GM12878 (cell line): ENCODE data around the gene EBLN2. TPM values are rescaled to one million over a fixed set of nuclear protein-coding genes. Genes with fewer than 3 reads are reported as not detected.

ENCODE experiments used
- ATAC-seq: fragments of 200-7000 bp; cut with Tn5 transposase; 3 replicates; pipeline ENCODE4 v1.9.1; 2020; ENCODE audit warnings: mild to moderate bottlenecking, moderate library complexity
- BruUV-seq: library from RNA; stranded (reverse); fragments of 400-500 nt; replicated peaks from 2 replicates; lab custom pipeline; 2021; lab: Mats Ljungman, UMichigan
- CTCF ChIA-PET: fragments of 300-600 bp; sonication (Branson Sonifier 250); formaldehyde crosslinking; extraction: SDS; loops from one replicate; lab custom pipeline; 2021; ENCODE audit warnings: inconsistent platforms; lab: Yijun Ruan, JAX
- POLR2A ChIA-PET: fragments of 350-600 bp; formaldehyde crosslinking; extraction: SDS; loops from one replicate; lab custom pipeline; 2021; ENCODE audit warnings: inconsistent platforms; lab: Charles Lee
- RAD21 ChIA-PET: fragments of 300-600 bp; sonication (Branson Sonifier 250); formaldehyde crosslinking; loops from one replicate; lab custom pipeline; 2023; ENCODE audit warnings: antibody characterized with exemption; ENCODE audit not compliant: unreplicated experiment; lab: Charles Lee
- SMC1A ChIA-PET: fragments of 300-600 bp; sonication (Branson Sonifier 250); formaldehyde crosslinking; loops from one replicate; lab custom pipeline; 2023; ENCODE audit not compliant: unreplicated experiment, uncharacterized antibody; lab: Charles Lee
- DNase-seq: peaks from one replicate; pipeline ENCODE4 v3.0.0-alpha.2; 2011; ENCODE audit warnings: low read depth, low spot score
- FAIRE-seq: peaks from 3 replicates; lab custom pipeline; 2011; peaks lifted over from hg19 to GRCh38; lab: Jason Lieb, UNC
- H2AFZ ChIP-seq: 2 replicates; pipeline ENCODE4 v1.6.0; 2011; ENCODE audit warnings: low read depth, low read length, control low read depth; ENCODE audit not compliant: control insufficient read depth
- H3K27ac ChIP-seq: 2 replicates; pipeline ENCODE4 v1.5.1; 2011; ENCODE audit warnings: control low read depth; ENCODE audit not compliant: control insufficient read depth, insufficient read depth
- H3K27me3 ChIP-seq, 2 experiments: replicated peaks in 1 of 2; 2 replicates each; pipeline versions ENCODE4 v1.6.0 to v1.6.1; 2011; ENCODE audit warnings: low read length in 1 of 2; ENCODE audit not compliant: control insufficient read depth in 2 of 2, insufficient read depth in 2 of 2
- H3K36me3 ChIP-seq, 2 experiments: 2 replicates each; pipeline ENCODE4 v1.5.1; 2011; ENCODE audit warnings: low read length in 1 of 2; ENCODE audit not compliant: control insufficient read depth in 2 of 2, insufficient read depth in 2 of 2
- H3K4me1 ChIP-seq: 2 replicates; pipeline ENCODE4 v1.6.1; 2011; ENCODE audit warnings: mild to moderate bottlenecking, low read length, moderate library complexity, mixed read lengths; ENCODE audit not compliant: control insufficient read depth, insufficient read depth
- H3K4me2 ChIP-seq: 2 replicates; pipeline ENCODE4 v1.6.0; 2011; ENCODE audit warnings: control low read depth; ENCODE audit not compliant: control insufficient read depth, insufficient read depth
- H3K4me3 ChIP-seq: fragments of 200-600 bp; sonication (generic); 2 replicates; pipeline ENCODE4 v1.5.1; 2016
- H3K79me2 ChIP-seq: 2 replicates; pipeline ENCODE4 v1.6.0; 2011; ENCODE audit warnings: low read length; ENCODE audit not compliant: control insufficient read depth, insufficient read depth
- H3K9ac ChIP-seq: 2 replicates; pipeline ENCODE4 v1.8.0; 2011; ENCODE audit warnings: low read length, control low read depth, mixed read lengths; ENCODE audit not compliant: control insufficient read depth, insufficient read depth
- H3K9me3 ChIP-seq: replicated peaks from 3 replicates; pipeline ENCODE4 v1.5.1; 2011; ENCODE audit warnings: mild to moderate bottlenecking, low read length; ENCODE audit not compliant: control insufficient read depth, insufficient read depth
- H4K20me1 ChIP-seq: 2 replicates; pipeline ENCODE4 v1.6.0; 2011; ENCODE audit not compliant: control insufficient read depth, insufficient read depth
- CTCF ChIP-seq, 3 experiments: IDR thresholded peaks in 2 of 3; conservative IDR thresholded peaks in 1 of 3; 2 replicates each; pipeline ENCODE4 v1.5.1; 2011; ENCODE audit warnings: low read depth in 3 of 3, low read length in 3 of 3, mild to moderate bottlenecking in 3 of 3, control low read depth in 2 of 3, moderate library complexity in 2 of 3, inconsistent platforms in 1 of 3, mixed read lengths in 1 of 3; ENCODE audit not compliant: control insufficient read depth in 2 of 3, insufficient read depth in 1 of 3; ENCODE audit errors: extremely low read depth in 1 of 3
- FOXM1 ChIP-seq: IDR thresholded peaks from 2 replicates; pipeline ENCODE4 v1.6.1; 2012; ENCODE audit warnings: low read depth, mild to moderate bottlenecking, inconsistent platforms, low read length, moderate library complexity
- GATAD2B ChIP-seq: fragments of 450-650 bp; conservative IDR thresholded peaks from 2 replicates; pipeline ENCODE4 v1.6.1; 2017; ENCODE audit warnings: low read depth, mild to moderate bottlenecking, moderate library complexity
- HDAC6 ChIP-seq: fragments of 200-600 bp; sonication (generic); IDR thresholded peaks from one replicate; pipeline ENCODE4 v1.8.0; 2017; ENCODE audit warnings: antibody characterized with exemption; ENCODE audit not compliant: unreplicated experiment
- JUND ChIP-seq: IDR thresholded peaks from 2 replicates; pipeline ENCODE4 v1.6.1; 2012; ENCODE audit warnings: low read depth, mild to moderate bottlenecking, low read length, improper control_type of control experiment, moderate library complexity
- KAT2A ChIP-seq: conservative IDR thresholded peaks from 2 replicates; pipeline ENCODE4 v1.6.1; 2011; ENCODE audit warnings: low read depth, low read length; ENCODE audit not compliant: control insufficient read depth
- KDM1A ChIP-seq: fragments of 200-600 bp; sonication (generic); IDR thresholded peaks from 2 replicates; pipeline ENCODE4 v1.6.1; 2016; ENCODE audit warnings: borderline replicate concordance
- MLLT1 ChIP-seq: fragments of 450-650 bp; IDR thresholded peaks from 2 replicates; pipeline ENCODE4 v1.6.1; 2016; ENCODE audit warnings: mild to moderate bottlenecking
- MTA2 ChIP-seq: fragments of 450-650 bp; IDR thresholded peaks from 2 replicates; pipeline ENCODE4 v1.6.1; 2016; ENCODE audit warnings: low read depth, mild to moderate bottlenecking, moderate library complexity
- NBN ChIP-seq: fragments of 450-650 bp; IDR thresholded peaks from 2 replicates; pipeline ENCODE4 v1.6.1; 2016
- RAD51 ChIP-seq: fragments of 450-650 bp; IDR thresholded peaks from 2 replicates; pipeline ENCODE4 v1.6.1; 2016; ENCODE audit warnings: moderate library complexity, mild to moderate bottlenecking, inconsistent platforms
- YBX1 ChIP-seq: fragments of 450-650 bp; IDR thresholded peaks from 2 replicates; pipeline ENCODE4 v1.6.1; 2016; ENCODE audit warnings: antibody characterized with exemption
- YY1 ChIP-seq: IDR thresholded peaks from 2 replicates; pipeline ENCODE4 v1.6.1; 2011; ENCODE audit warnings: low read depth, mild to moderate bottlenecking, low read length
- WGBS: methylation state at CpG from one replicate; pipeline ENCODE4 v1.1.6; 2016; ENCODE audit warnings: low lambda C conversion rate; ENCODE audit not compliant: insufficient replicate concordance, insufficient coverage; ENCODE audit errors: missing lambda C conversion rate; 5-methylcytosine and 5-hydroxymethylcytosine counted together
- in situ Hi-C: fragments of 300-500 bp; cut with MboI; formaldehyde crosslinking; loops from 9 replicates; pipeline ENCODE4 v1.14.3; 2018; ENCODE audit warnings: mixed read lengths
- intact Hi-C: fragments of 100-400 bp; cut with micrococcal nuclease; formaldehyde crosslinking; loops from one replicate; pipeline ENCODE4 v1.14.2; 2022; ENCODE audit not compliant: unreplicated experiment
- polyA plus RNA-seq, 11 experiments: library from polyadenylated mRNA; depleted of rRNA in 4 of 11; unstranded in 6 of 11; stranded (reverse) in 5 of 11; fragments of >200 nt; fragmentation: Nextera tagmentation in 4 of 11; fragmentation: Illumina TruSeq in 1 of 11; extraction: Ambion mirVana in 4 of 11; extraction: Trizol in 1 of 11; gene quantifications; 1 replicate in 1 of 11; 2 replicates in 10 of 11; pipeline versions ENCODE4 v1.2.1 to v1.2.3, GENCODE V29; 2011 to 2016; ENCODE audit warnings: inconsistent platforms in 2 of 11, missing spikeins in 2 of 11, low read depth in 1 of 11
- total RNA-seq, 4 experiments: library from RNA; depleted of rRNA in 3 of 4; stranded (reverse); fragments of >200 nt in 3 of 4; fragmentation: Illumina TruSeq in 1 of 4; extraction: Trizol in 1 of 4; gene quantifications; 2 replicates each; pipeline versions ENCODE4 v1.2.1 to v1.2.3, GENCODE V29; 2013 to 2021

The EBLN2 gene
- total and polyA plus RNA-seq, 10 of the 15 experiments (the other 5 are each of a cell fraction or from before 2014, with no cell fraction given): 0.84 to 6.8 (median 3.6) TPM

DNA sequence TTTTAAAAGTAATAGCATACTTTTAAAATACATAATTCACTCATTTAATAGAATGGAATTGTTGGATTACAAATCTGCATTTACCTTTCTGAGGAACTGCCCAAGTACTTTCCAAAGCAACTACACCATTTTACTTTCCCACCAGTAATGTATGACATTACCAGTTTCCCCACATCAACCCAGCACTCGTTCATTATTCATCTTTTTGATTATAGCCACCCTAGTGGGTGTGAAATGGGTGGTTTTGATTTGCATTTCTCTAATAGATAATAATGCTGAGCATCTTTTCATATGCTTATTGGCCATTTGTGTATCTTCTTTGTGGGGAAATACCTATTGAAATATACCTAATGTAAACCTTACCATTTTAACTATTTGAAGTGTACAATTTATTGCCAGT lies 18.0 kb upstream of the EBLN2 start:
- Histone ChIP-seq H3K4me3 (no peak overlapping the region), H3K4me2 (no peak overlapping the region), H4K20me1 (peaks cover 3% of the 10 kb centered on the region; the same call in 1 of the 2 replicates), H3K79me2 (peaks cover 89% of the 10 kb centered on the region), H3K9me3 (no peaks in the 10 kb centered on the region), H3K27ac (no peak overlapping the region), H3K4me1 (peaks cover 12% of the 10 kb centered on the region), H2AFZ (no peak overlapping the region), H3K9ac (no peak overlapping the region), H3K27me3 (no peaks in the 10 kb centered on the region), H3K36me3 (peaks cover 1 to 6% of the 10 kb centered on the region in 2 experiments)
- RAD21 ChIA-PET: no interaction called here
- WGBS: 0% methylated on average over 1 of the region's 1 CpG
- ATAC-seq: peak; percentile 51
- no peak for DNase-seq
- SMC1A ChIA-PET: interaction anchor here (1.5 kb wide), 1 partner anchor 45 kb away, joined by 3 read pairs; no protein-coding TSS in a partner anchor
- in situ Hi-C loops (no loop called here), intact Hi-C loops (loop anchor here (5.0 kb wide), 1 partner anchor 46 kb away; the partner anchor contains the start of gene PPP4R2)
- POLR2A ChIA-PET: no interaction called here
- BruUV-seq: no TSS peak
- FAIRE-seq: no peak
- CTCF ChIA-PET: interaction anchor here (1.0 to 1.9 kb wide), 2 partner anchors 13 kb away, joined by 4 to 10 read pairs; no protein-coding TSS in a partner anchor
- no peak for TF ChIP-seq HDAC6
- TF ChIP-seq KAT2A: no peak
- TF ChIP-seq JUND: no peak
- TF ChIP-seq YBX1: no peak
- 0 out of 2 replicates have a peak, but pooled peaks have one; percentile 20 for TF ChIP-seq MTA2
- no peak for TF ChIP-seq KDM1A
- no peak for TF ChIP-seq GATAD2B

DNA sequence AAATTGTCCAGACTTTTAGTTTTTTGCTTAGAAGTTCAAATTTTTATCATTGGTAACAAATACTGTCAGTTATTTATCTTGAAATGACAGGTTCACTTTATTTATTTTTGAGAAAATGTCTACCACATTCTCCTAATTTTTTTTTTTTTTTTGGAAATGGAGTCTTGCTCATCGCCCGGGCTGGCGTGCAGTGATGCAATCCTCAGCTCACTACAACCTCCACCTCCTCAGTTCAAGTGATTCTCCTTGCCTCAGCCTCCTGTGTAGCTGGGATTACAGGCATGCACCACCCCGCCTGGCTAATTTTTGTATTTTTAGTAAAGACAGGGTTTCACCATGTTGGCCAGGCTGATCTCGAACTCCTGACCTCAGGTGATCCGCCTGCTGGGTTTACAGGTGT lies 16.1 kb upstream of the EBLN2 start:
- peaks cover 81% of the 10 kb centered on the region for H3K79me2 ChIP-seq
- no peak for FAIRE-seq
- H3K36me3 ChIP-seq: peaks cover 1 to 10% of the 10 kb centered on the region in 2 experiments; a peak in 3 of 4 replicates
- no peak for DNase-seq
- no peaks in the 10 kb centered on the region for H3K9me3 ChIP-seq
- SMC1A ChIA-PET: interaction anchor here (0.7 to 2.1 kb wide), 4 partner anchors 11 to 46 kb away, joined by 3 to 9 read pairs (median 6); no protein-coding TSS in a partner anchor
- in situ Hi-C loops (no loop called here), intact Hi-C loops (no loop called here)
- BruUV-seq: no TSS peak
- no peak overlapping the region for H3K27ac ChIP-seq
- peaks cover 8% of the 10 kb centered on the region; the same call in 1 of the 2 replicates for H3K4me1 ChIP-seq
- WGBS: 89% methylated on average over 6 of the region's 6 CpGs
- POLR2A ChIA-PET: interaction anchor here (0.6 to 0.8 kb wide), 3 partner anchors 80 to 1129 kb away, joined by 3 to 5 read pairs (median 3); no protein-coding TSS in a partner anchor
- RAD21 ChIA-PET: interaction anchor here (1.3 kb wide), 1 partner anchor 43 kb away, joined by 3 read pairs; no protein-coding TSS in a partner anchor
- no peak overlapping the region for H2AFZ ChIP-seq
- no peak overlapping the region for H3K4me3 ChIP-seq
- H3K9ac ChIP-seq: no peak overlapping the region
- H3K27me3 ChIP-seq: no peaks in the 10 kb centered on the region
- H3K4me2 ChIP-seq: no peak overlapping the region
- H4K20me1 ChIP-seq: peaks cover 3% of the 10 kb centered on the region; the same call in 1 of the 2 replicates
- CTCF ChIA-PET: interaction anchor here (1.3 to 1.9 kb wide), 2 partner anchors 8 to 12 kb away, joined by 3 to 19 read pairs; no protein-coding TSS in a partner anchor
- no peak for ATAC-seq
- TF ChIP-seq CTCF (IDR thresholded peaks at IDR 0.05 in 2 of 3, conservative IDR thresholded peaks at IDR 0.05 in 1 of 3; ENCODE audit: control insufficient read depth in 2 of 3, extremely low read depth in 1 of 3, insufficient read depth in 1 of 3, low read depth in 3 of 3, low read length in 3 of 3) (no peak), YY1 (no peak), FOXM1 (no peak), MLLT1 (no peak), RAD51 (no peak), NBN (no peak)
